Hematopoietic multipotent progenitor cell treated with erythropoietin and hydrocortisone succinate and interleukin-3 and kit ligand, for 8 days (in vitro differentiated cells): Measurements from ENCODE around the gene OR52E8.
A peak's percentile ranks its signal among the peaks of the same experiment; 100 is the strongest.

ENCODE experiments used
- DNase-seq: peaks from one replicate; pipeline ENCODE4 v3.0.0-alpha.2; 2015

The OR52E8 gene

GRCh38 chr11:5857590-5857989, at the start of gene OR52E8:
TSS of gene OR52E8 (minus strand) at chr11:5857690. CDS start at chr11:5857690, 0 bp downstream.
- DNase-seq, result no peak

- no peak for DNase-seq
These were observed 42.0 kb upstream of the OR52E8 start for GRCh38 chr11:5899534-5899933.

GRCh38 chr11:5892908-5893307, 35.4 kb upstream of the OR52E8 start, which contains the start of gene OR52E5:
TSS of gene OR52E5 (plus strand) at chr11:5893208. CDS start at chr11:5900777, 7,569 bp downstream.
- DNase-seq, result no peak

- peak; percentile 39 for DNase-seq
These were observed 33.8 kb upstream of the OR52E8 start for GRCh38 chr11:5891216-5891800.

- DNase-seq, result no peak
These were observed 30.2 kb upstream of the OR52E8 start for GRCh38 chr11:5887661-5888060.

GRCh38 chr11:5887172-5887571, 29.7 kb upstream of the OR52E8 start:
- no peak for DNase-seq

- DNase-seq, result no peak
These were observed 24.3 kb upstream of the OR52E8 start for GRCh38 chr11:5881756-5882155.

GRCh38 chr11:5880329-5880728, 22.8 kb upstream of the OR52E8 start, which contains the start of gene OR52E4:
TSS of gene OR52E4 (plus strand) at chr11:5880629. CDS start at chr11:5884293, 3,664 bp downstream.
- DNase-seq, result no peak

GRCh38 chr11:5878564-5878963, 21.1 kb upstream of the OR52E8 start:
- DNase-seq, result no peak

- no peak for DNase-seq
These were observed 8.3 kb upstream of the OR52E8 start for GRCh38 chr11:5865826-5866225.

GRCh38 chr11:5851002-5851401, 6.5 kb downstream of the OR52E8 start:
- DNase-seq, result peak; percentile 8

- DNase-seq, result peak; percentile 45
These were observed 9.8 kb downstream of the OR52E8 start for GRCh38 chr11:5847711-5848110.

GRCh38 chr11:5846701-5847100, 10.8 kb downstream of the OR52E8 start:
- DNase-seq, result no peak

- no peak for DNase-seq
These were observed 15.7 kb downstream of the OR52E8 start, which contains the start of gene OR52E6 for GRCh38 chr11:5841797-5842196. TSS of gene OR52E6 (minus strand) at chr11:5841897. CDS start at chr11:5841897, 0 bp downstream.

GRCh38 chr11:5837695-5838094, 19.8 kb downstream of the OR52E8 start:
- no peak for DNase-seq

GRCh38 chr11:5833446-5833845, 24.0 kb downstream of the OR52E8 start:
- no peak for DNase-seq

- DNase-seq, result no peak
These were observed 26.2 kb downstream of the OR52E8 start for GRCh38 chr11:5831196-5831829.

GRCh38 chr11:5818245-5818886, 39.1 kb downstream of the OR52E8 start:
- DNase-seq, result no peak

- DNase-seq, result peak; percentile 31
These were observed 42.0 kb downstream of the OR52E8 start for GRCh38 chr11:5815534-5815933.

- DNase-seq, result peak; percentile 85
These were observed 47.3 kb downstream of the OR52E8 start for GRCh38 chr11:5809905-5810795.

- peak; percentile 45 for DNase-seq
These were observed 48.4 kb downstream of the OR52E8 start for GRCh38 chr11:5809122-5809519.

GRCh38 chr11:5808500-5809121, 48.9 kb downstream of the OR52E8 start, which contains the start of gene OR52N2:
TSS of gene OR52N2 (plus strand) at chr11:5808924. CDS start at chr11:5820336, 11,412 bp downstream.
- DNase-seq, result peak; percentile 88
